ENCODE results near the gene SAFB.
"Not testable (repeated sequence)": the region's sequence is repeated elsewhere in the genome, so short reads cannot be mapped to it uniquely, and the experiment has no call there.

The SAFB gene

GRCh38 chr19:5694167-5694955 is 71.5 kb downstream of the SAFB start:
- no peaks in the 10 kb centered on the region for H3K9me3 Mint-ChIP-seq
- intact Hi-C loops (cut with micrococcal nuclease), result no loop called here
- no peak overlapping the region for H3K4me3 Mint-ChIP-seq
- peaks cover 93% of the 10 kb centered on the region for H3K36me3 Mint-ChIP-seq (ENCODE audit: low read depth)
- no peak overlapping the region for H3K27ac Mint-ChIP-seq
- H3K4me1 Mint-ChIP-seq (ENCODE audit: low read depth), result peaks cover 47% of the 10 kb centered on the region
- no peaks in the 10 kb centered on the region for H3K27me3 Mint-ChIP-seq

GRCh38 chr19:5694956-5695648 is 72.2 kb downstream of the SAFB start:
- peaks cover 100% of the 10 kb centered on the region for H3K36me3 Mint-ChIP-seq (ENCODE audit: low read depth)

GRCh38 chr19:5695649-5696195 is 72.8 kb downstream of the SAFB start:
- H3K4me1 Mint-ChIP-seq (ENCODE audit: low read depth), result peaks cover 42% of the 10 kb centered on the region
- intact Hi-C loops (cut with micrococcal nuclease), result no loop called here
- H3K9me3 Mint-ChIP-seq, result no peaks in the 10 kb centered on the region
- no peak overlapping the region for H3K4me3 Mint-ChIP-seq
- peaks cover 100% of the 10 kb centered on the region for H3K36me3 Mint-ChIP-seq (ENCODE audit: low read depth)
- no peak overlapping the region for H3K27ac Mint-ChIP-seq
- no peaks in the 10 kb centered on the region for H3K27me3 Mint-ChIP-seq

More at GRCh38 chr19:5694956-5695648, 72.2 kb downstream of the SAFB start:
- Mint-ChIP-seq H3K27me3 (no peaks in the 10 kb centered on the region), H3K27ac (no peak overlapping the region), H3K4me1 (ENCODE audit: low read depth) (peaks cover 47% of the 10 kb centered on the region), H3K4me3 (no peak overlapping the region), H3K9me3 (no peaks in the 10 kb centered on the region)
- intact Hi-C loops (cut with micrococcal nuclease), result no loop called here

- Mint-ChIP-seq H3K36me3 (ENCODE audit: low read depth) (peaks cover 100% of the 10 kb centered on the region), H3K4me1 (ENCODE audit: low read depth) (peaks cover 36% of the 10 kb centered on the region), H3K27me3 (no peaks in the 10 kb centered on the region), H3K9me3 (no peaks in the 10 kb centered on the region), H3K4me3 (no peak overlapping the region), H3K27ac (no peak overlapping the region)
- intact Hi-C loops (cut with micrococcal nuclease), result no loop called here
Observed at GRCh38 chr19:5696196-5697021, 73.5 kb downstream of the SAFB start.

- H3K4me1 Mint-ChIP-seq (ENCODE audit: low read depth), result peaks cover 28% of the 10 kb centered on the region
Observed at GRCh38 chr19:5697022-5697889, 74.4 kb downstream of the SAFB start.

GRCh38 chr19:5697890-5698634 is 75.2 kb downstream of the SAFB start:
- Mint-ChIP-seq H3K4me3 (no peak overlapping the region), H3K27me3 (no peaks in the 10 kb centered on the region), H3K4me1 (ENCODE audit: low read depth) (peaks cover 22% of the 10 kb centered on the region), H3K27ac (no peak overlapping the region), H3K9me3 (no peaks in the 10 kb centered on the region), H3K36me3 (ENCODE audit: low read depth) (peaks cover 94% of the 10 kb centered on the region)
- intact Hi-C loops (cut with micrococcal nuclease), result no loop called here

More at GRCh38 chr19:5697022-5697889, 74.4 kb downstream of the SAFB start:
- no peak overlapping the region for H3K4me3 Mint-ChIP-seq
- no peak overlapping the region for H3K27ac Mint-ChIP-seq
- H3K27me3 Mint-ChIP-seq, result no peaks in the 10 kb centered on the region
- H3K9me3 Mint-ChIP-seq, result no peaks in the 10 kb centered on the region
- intact Hi-C loops (cut with micrococcal nuclease), result no loop called here
- H3K36me3 Mint-ChIP-seq (ENCODE audit: low read depth), result peaks cover 98% of the 10 kb centered on the region

GRCh38 chr19:5698635-5699422 is 75.9 kb downstream of the SAFB start:
- Mint-ChIP-seq H3K4me3 (no peak overlapping the region), H3K4me1 (ENCODE audit: low read depth) (peaks cover 21% of the 10 kb centered on the region), H3K27me3 (no peaks in the 10 kb centered on the region), H3K27ac (no peak overlapping the region), H3K36me3 (ENCODE audit: low read depth) (peaks cover 94% of the 10 kb centered on the region), H3K9me3 (no peaks in the 10 kb centered on the region)
- intact Hi-C loops (cut with micrococcal nuclease), result no loop called here

GRCh38 chr19:5700455-5701092 is 77.7 kb downstream of the SAFB start:
- no peak overlapping the region for H3K4me3 Mint-ChIP-seq
- H3K27ac Mint-ChIP-seq, result no peak overlapping the region
- peaks cover 92% of the 10 kb centered on the region for H3K36me3 Mint-ChIP-seq (ENCODE audit: low read depth)
- H3K9me3 Mint-ChIP-seq, result no peaks in the 10 kb centered on the region
- peaks cover 11% of the 10 kb centered on the region for H3K4me1 Mint-ChIP-seq (ENCODE audit: low read depth)
- intact Hi-C loops (cut with micrococcal nuclease), result no loop called here
- no peaks in the 10 kb centered on the region for H3K27me3 Mint-ChIP-seq

GRCh38 chr19:5702053-5702410 is 79.1 kb downstream of the SAFB start:
- intact Hi-C loops (cut with micrococcal nuclease); H3K4me3 Mint-ChIP-seq; H3K9me3 Mint-ChIP-seq; H3K27me3 Mint-ChIP-seq; H3K27ac Mint-ChIP-seq; H3K4me1 Mint-ChIP-seq (ENCODE audit: low read depth): not testable (repeated sequence)
- H3K36me3 Mint-ChIP-seq (ENCODE audit: low read depth), result peaks cover 92% of the 10 kb centered on the region

GRCh38 chr19:5703819-5704818 is 81.2 kb downstream of the SAFB start:
- peaks cover 92% of the 10 kb centered on the region for H3K36me3 Mint-ChIP-seq (ENCODE audit: low read depth)
- no peaks in the 10 kb centered on the region for H3K27me3 Mint-ChIP-seq
- H3K27ac Mint-ChIP-seq, result no peak overlapping the region
- H3K9me3 Mint-ChIP-seq, result no peaks in the 10 kb centered on the region
- no peaks in the 10 kb centered on the region for H3K4me1 Mint-ChIP-seq (ENCODE audit: low read depth)
- no peak overlapping the region for H3K4me3 Mint-ChIP-seq
- intact Hi-C loops (cut with micrococcal nuclease), result no loop called here

GRCh38 chr19:5705552-5705951 is 82.7 kb downstream of the SAFB start:
- Mint-ChIP-seq H3K27ac (no peak overlapping the region), H3K4me1 (ENCODE audit: low read depth) (no peaks in the 10 kb centered on the region), H3K9me3 (no peaks in the 10 kb centered on the region), H3K27me3 (no peaks in the 10 kb centered on the region), H3K4me3 (no peak overlapping the region), H3K36me3 (ENCODE audit: low read depth) (peaks cover 92% of the 10 kb centered on the region)
- intact Hi-C loops (cut with micrococcal nuclease), result no loop called here

All from dendritic cell treated with granulocyte-macrophage colony-stimulating factor and Interleukin-4, amounts not matched to agents 40 ng/mL and 50 ng/mL, for 4 days (primary cell).